Activated CD4-positive, alpha-beta T cell treated with anti-CD3 and anti-CD28 coated beads for 36 hours (primary cell): ENCODE measurements around the gene AFG1L. TPM values are rescaled to one million over a fixed set of nuclear protein-coding genes. Genes with fewer than 3 reads are reported as not detected.
"Not testable (repeated sequence)": the region's sequence is repeated elsewhere in the genome, so short reads cannot be mapped to it uniquely, and the experiment has no call there.

ENCODE experiments used
- ATAC-seq: fragments of 200-7000 bp; cut with Tn5 transposase; one replicate; pipeline ENCODE4 v1.10.0; 2021; ENCODE audit warnings: mild to moderate bottlenecking, moderate library complexity
- CTCF ChIA-PET: fragments of 350-600 bp; sonication (Branson Sonifier 250); formaldehyde crosslinking; loops from one replicate; lab custom pipeline; 2021; ENCODE audit warnings: antibody characterized with exemption; lab: Charles Lee
- POLR2A ChIA-PET: fragments of 350-600 bp; sonication (Branson Sonifier 250); formaldehyde crosslinking; loops from one replicate; lab custom pipeline; 2021; ENCODE audit warnings: antibody characterized with exemption, inconsistent platforms; lab: Charles Lee
- DNase-seq: peaks from one replicate; pipeline ENCODE4 v3.0.0-alpha.2; 2020
- H3K27ac Mint-ChIP-seq: one replicate; pipeline ENCODE4 v1.8.0; 2021; ENCODE audit warnings: mixed read lengths
- H3K27me3 Mint-ChIP-seq: one replicate; pipeline ENCODE4 v1.8.0; 2021; ENCODE audit warnings: mixed read lengths
- H3K36me3 Mint-ChIP-seq: one replicate; pipeline ENCODE4 v1.8.0; 2021; ENCODE audit warnings: low read depth, mixed read lengths
- H3K4me1 Mint-ChIP-seq: one replicate; pipeline ENCODE4 v1.8.0; 2021; ENCODE audit warnings: mixed read lengths
- H3K4me3 Mint-ChIP-seq: one replicate; pipeline ENCODE4 v1.8.0; 2021; ENCODE audit warnings: mild to moderate bottlenecking, moderate library complexity, mixed read lengths
- H3K9me3 Mint-ChIP-seq: one replicate; pipeline ENCODE4 v1.8.0; 2021; ENCODE audit warnings: low read depth, mixed read lengths
- intact Hi-C, 2 experiments: fragments of 100-400 bp; cut with DNase I in 1 of 2; cut with micrococcal nuclease in 1 of 2; formaldehyde crosslinking; loops; one replicate each; pipeline versions ENCODE4 v1.14.2 to v1.15.1; 2022 to 2024; cut with DNase I, micrococcal nuclease
- total RNA-seq, 2 experiments: library from RNA; stranded (reverse); gene quantifications; one replicate each; pipeline ENCODE4 v1.2.3, GENCODE V29; 2021

Gene AFG1L
- total RNA-seq, 2 experiments from 2014 or later, result 6.6 TPM

GRCh38 chr6:108523697-108524096 is 228.8 kb downstream of the AFG1L start:
- ChIA-PET CTCF (interaction anchor here (0.6 to 2.9 kb wide), 11 partner anchors 14 to 549 kb away, joined by 3 to 12 read pairs (median 3); no protein-coding TSS in a partner anchor), POLR2A (no interaction called here)
- no peaks in the 10 kb centered on the region for H3K9me3 Mint-ChIP-seq
- no peak for DNase-seq
- no peak overlapping the region for H3K4me3 Mint-ChIP-seq
- peaks cover 6% of the 10 kb centered on the region for H3K36me3 Mint-ChIP-seq
- H3K27me3 Mint-ChIP-seq, result no peaks in the 10 kb centered on the region
- H3K27ac Mint-ChIP-seq, result no peak overlapping the region
- ATAC-seq, result no peak
- no peaks in the 10 kb centered on the region for H3K4me1 Mint-ChIP-seq
- intact Hi-C loops, result loop anchor here (10.0 kb wide), 3 partner anchors 349 to 849 kb away; no protein-coding TSS in a partner anchor

- intact Hi-C loops, result loop anchor here (10.0 kb wide), 3 partner anchors 350 to 850 kb away; no protein-coding TSS in a partner anchor
- ATAC-seq, result no peak
- ChIA-PET CTCF (interaction anchor here (0.6 to 2.9 kb wide), 7 partner anchors 16 to 732 kb away, joined by 3 to 12 read pairs (median 3); no protein-coding TSS in a partner anchor), POLR2A (no interaction called here)
- no peaks in the 10 kb centered on the region for H3K27me3 Mint-ChIP-seq
- H3K4me1 Mint-ChIP-seq, result no peaks in the 10 kb centered on the region
- H3K9me3 Mint-ChIP-seq, result no peaks in the 10 kb centered on the region
- H3K4me3 Mint-ChIP-seq, result no peak overlapping the region
- H3K36me3 Mint-ChIP-seq, result peaks cover 2% of the 10 kb centered on the region
- DNase-seq, result no peak
- H3K27ac Mint-ChIP-seq, result no peak overlapping the region
These were observed 229.8 kb downstream of the AFG1L start for GRCh38 chr6:108524528-108525248.

GRCh38 chr6:108526739-108527174 is 231.9 kb downstream of the AFG1L start:
- intact Hi-C loops, result loop anchor here (1.0 to 10.0 kb wide), 5 partner anchors 352 to 852 kb away; no protein-coding TSS in a partner anchor
- no peak overlapping the region for H3K27ac Mint-ChIP-seq
- H3K36me3 Mint-ChIP-seq, result peaks cover 2% of the 10 kb centered on the region
- no peaks in the 10 kb centered on the region for H3K9me3 Mint-ChIP-seq
- no peak overlapping the region for H3K4me3 Mint-ChIP-seq
- ATAC-seq (no peak), DNase-seq (no peak)
- CTCF ChIA-PET, result interaction anchor here (0.6 to 1.3 kb wide), 6 partner anchors 51 to 579 kb away, joined by 3 to 4 read pairs (median 3); no protein-coding TSS in a partner anchor
- no peaks in the 10 kb centered on the region for H3K27me3 Mint-ChIP-seq
- POLR2A ChIA-PET, result no interaction called here
- no peaks in the 10 kb centered on the region for H3K4me1 Mint-ChIP-seq

GRCh38 chr6:108528878-108529277 is 234.0 kb downstream of the AFG1L start:
- intact Hi-C loops, result loop anchor here (10.0 kb wide), 3 partner anchors 354 to 854 kb away; no protein-coding TSS in a partner anchor
- CTCF ChIA-PET, result interaction anchor here (0.7 to 1.4 kb wide), 4 partner anchors 94 to 469 kb away, joined by 3 to 4 read pairs (median 3); no protein-coding TSS in a partner anchor
- DNase-seq (no peak), ATAC-seq (no peak)
- POLR2A ChIA-PET, result no interaction called here
- Mint-ChIP-seq H3K4me1 (no peaks in the 10 kb centered on the region), H3K9me3 (no peaks in the 10 kb centered on the region), H3K4me3 (no peak overlapping the region), H3K27me3 (no peaks in the 10 kb centered on the region), H3K36me3 (no peaks in the 10 kb centered on the region), H3K27ac (no peak overlapping the region)

- intact Hi-C loops, result no loop called here
- POLR2A ChIA-PET, result no interaction called here
These were observed 236.5 kb downstream of the AFG1L start for GRCh38 chr6:108531332-108531731.

GRCh38 chr6:108535114-108535742 is 240.4 kb downstream of the AFG1L start:
- ChIA-PET CTCF (interaction anchor here (0.7 to 1.4 kb wide), 3 partner anchors 30 to 301 kb away, joined by 3 read pairs; no protein-coding TSS in a partner anchor), POLR2A (no interaction called here)
- ATAC-seq, result no peak

More at GRCh38 chr6:108531332-108531731, 236.5 kb downstream of the AFG1L start:
- ATAC-seq (no peak), DNase-seq (no peak)
- H3K36me3 Mint-ChIP-seq, result no peaks in the 10 kb centered on the region
- no peak overlapping the region for H3K4me3 Mint-ChIP-seq
- H3K27me3 Mint-ChIP-seq, result no peaks in the 10 kb centered on the region
- CTCF ChIA-PET, result no interaction called here
- no peak overlapping the region for H3K27ac Mint-ChIP-seq
- H3K9me3 Mint-ChIP-seq, result no peaks in the 10 kb centered on the region
- H3K4me1 Mint-ChIP-seq, result no peaks in the 10 kb centered on the region

GRCh38 chr6:108535920-108536535 is 241.2 kb downstream of the AFG1L start:
- not testable (repeated sequence) for ATAC-seq, DNase-seq

More at GRCh38 chr6:108535114-108535742, 240.4 kb downstream of the AFG1L start:
- Mint-ChIP-seq H3K27ac (no peak overlapping the region), H3K4me3 (no peak overlapping the region), H3K27me3 (no peaks in the 10 kb centered on the region), H3K4me1 (no peaks in the 10 kb centered on the region), H3K9me3 (no peaks in the 10 kb centered on the region), H3K36me3 (no peaks in the 10 kb centered on the region)
- intact Hi-C loops, result no loop called here
- DNase-seq, result no peak

GRCh38 chr6:108541843-108542759 is 247.2 kb downstream of the AFG1L start:
- H3K36me3 Mint-ChIP-seq, result no peaks in the 10 kb centered on the region
- H3K27me3 Mint-ChIP-seq, result no peaks in the 10 kb centered on the region
- ATAC-seq (peak; percentile 79), DNase-seq (peak; percentile 81)
- H3K4me1 Mint-ChIP-seq, result peaks cover 7% of the 10 kb centered on the region
- no peak overlapping the region for H3K27ac Mint-ChIP-seq
- H3K4me3 Mint-ChIP-seq, result no peak overlapping the region
- POLR2A ChIA-PET, result no interaction called here
- H3K9me3 Mint-ChIP-seq, result no peaks in the 10 kb centered on the region
- intact Hi-C loops, result loop anchor here (1.0 to 5.0 kb wide), 5 partner anchors 240 to 531 kb away; no protein-coding TSS in a partner anchor
- CTCF ChIA-PET, result interaction anchor here (0.5 to 9.1 kb wide), 38 partner anchors 8 to 983 kb away, joined by 3 to 106 read pairs (median 4); partner anchors contain the start of gene SESN1

More at GRCh38 chr6:108535920-108536535, 241.2 kb downstream of the AFG1L start:
- H3K9me3 Mint-ChIP-seq, H3K27me3 Mint-ChIP-seq, H3K4me1 Mint-ChIP-seq, POLR2A ChIA-PET, intact Hi-C loops, H3K4me3 Mint-ChIP-seq, H3K27ac Mint-ChIP-seq, H3K36me3 Mint-ChIP-seq: not testable (repeated sequence)
- CTCF ChIA-PET, result interaction anchor here (0.9 to 2.1 kb wide), 5 partner anchors 13 to 388 kb away, joined by 3 to 4 read pairs (median 3); no protein-coding TSS in a partner anchor

GRCh38 chr6:108543175-108543940 is 248.5 kb downstream of the AFG1L start:
- Mint-ChIP-seq H3K4me3 (no peak overlapping the region), H3K27me3 (no peaks in the 10 kb centered on the region), H3K9me3 (no peaks in the 10 kb centered on the region), H3K27ac (no peak overlapping the region), H3K36me3 (no peaks in the 10 kb centered on the region), H3K4me1 (peaks cover 7% of the 10 kb centered on the region)
- DNase-seq (no peak), ATAC-seq (no peak)
- intact Hi-C loops, result loop anchor here in 1 of 2 experiments (5.0 kb wide), 1 partner anchor 464 kb away; no protein-coding TSS in a partner anchor
- ChIA-PET POLR2A (no interaction called here), CTCF (interaction anchor here (0.6 to 9.1 kb wide), 11 partner anchors 167 to 530 kb away, joined by 3 to 106 read pairs (median 7); no protein-coding TSS in a partner anchor)
